Thymus (tissue), 11 donors: ENCODE measurements around the gene VSIG10. TPM values are rescaled to one million over a fixed set of nuclear protein-coding genes. Genes with fewer than 3 reads are reported as not detected.
"Not testable (repeated sequence)": the region's sequence is repeated elsewhere in the genome, so short reads cannot be mapped to it uniquely, and the experiment has no call there.

ENCODE experiments used
- DNase-seq, 9 donors: peaks; one replicate each; pipeline ENCODE4 v3.0.0-alpha.2; 2013; ENCODE audit warnings: low spot score in 9 of 9, low read depth in 6 of 9, missing footprints in 1 of 9
- H3K27ac ChIP-seq, 2 donors: one replicate each; pipeline ENCODE4 v1.5.1; 2013; ENCODE audit warnings: control low read depth in 1 of 2, low read depth in 1 of 2, low read length in 1 of 2, mild to moderate bottlenecking in 1 of 2, moderate library complexity in 1 of 2
- H3K27me3 ChIP-seq, 2 donors: one replicate each; pipeline ENCODE4 v1.5.1; 2013; ENCODE audit warnings: low read length in 1 of 2; ENCODE audit not compliant: control insufficient read depth in 2 of 2, insufficient read depth in 1 of 2
- H3K36me3 ChIP-seq, 2 donors: one replicate each; pipeline ENCODE4 v1.5.1; 2013; ENCODE audit warnings: low read length in 1 of 2, mild to moderate bottlenecking in 1 of 2, moderate library complexity in 1 of 2; ENCODE audit not compliant: control insufficient read depth in 2 of 2, insufficient read depth in 2 of 2
- H3K4me1 ChIP-seq, 2 donors: one replicate each; pipeline ENCODE4 v1.5.1; 2013; ENCODE audit warnings: low read length in 2 of 2; ENCODE audit not compliant: control insufficient read depth in 2 of 2, insufficient read depth in 2 of 2
- H3K4me3 ChIP-seq, 2 donors: one replicate each; pipeline ENCODE4 v1.5.1; 2013; ENCODE audit warnings: low read length in 2 of 2, control low read depth in 1 of 2, mild to moderate bottlenecking in 1 of 2
- H3K9me3 ChIP-seq, 2 donors: one replicate each; pipeline ENCODE4 v1.5.1; 2013; ENCODE audit warnings: low read length in 1 of 2, mild to moderate bottlenecking in 1 of 2; ENCODE audit not compliant: control insufficient read depth in 2 of 2, insufficient read depth in 1 of 2
- WGBS: extraction: QIAGEN DNeasy Blood & Tissue Kit; methylation state at CpG from one replicate; pipeline ENCODE4 v1.1.7; 2013; 5-methylcytosine and 5-hydroxymethylcytosine counted together
- polyA plus RNA-seq: library from polyadenylated mRNA; stranded (reverse); fragments of 200-250 nt; gene quantifications from one replicate; pipeline ENCODE4 v1.2.3, GENCODE V29; 2013
- total RNA-seq: library from RNA; stranded (reverse); fragments of 120-200 nt; gene quantifications from one replicate; pipeline ENCODE4 v1.2.4, GENCODE V29; 2013
- donor health status: healthy.

The VSIG10 gene
- total and polyA plus RNA-seq, 2 donors = 4.5 to 7.8 TPM

DNA sequence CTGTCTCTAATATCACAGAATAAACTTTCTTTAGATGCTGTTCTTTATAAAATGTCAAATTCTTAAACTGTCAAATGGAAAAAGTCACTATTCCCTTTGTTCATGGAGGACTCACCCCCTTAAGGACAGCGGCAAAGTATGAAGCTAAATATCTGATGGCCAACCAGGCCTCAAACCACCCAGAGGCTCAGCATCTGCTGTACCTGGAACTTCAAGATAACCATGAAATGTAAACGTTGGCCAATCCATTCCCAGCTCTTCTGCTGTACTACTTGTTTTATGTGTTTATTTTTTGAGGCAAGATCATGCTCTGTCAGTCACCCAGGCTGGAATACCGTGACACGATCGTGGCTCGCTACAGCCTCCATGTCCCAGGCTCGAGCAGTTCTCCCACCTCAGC lies 71.6 kb downstream of the VSIG10 start:
- no peaks in the 10 kb centered on the region for H3K4me1 ChIP-seq

DNA sequence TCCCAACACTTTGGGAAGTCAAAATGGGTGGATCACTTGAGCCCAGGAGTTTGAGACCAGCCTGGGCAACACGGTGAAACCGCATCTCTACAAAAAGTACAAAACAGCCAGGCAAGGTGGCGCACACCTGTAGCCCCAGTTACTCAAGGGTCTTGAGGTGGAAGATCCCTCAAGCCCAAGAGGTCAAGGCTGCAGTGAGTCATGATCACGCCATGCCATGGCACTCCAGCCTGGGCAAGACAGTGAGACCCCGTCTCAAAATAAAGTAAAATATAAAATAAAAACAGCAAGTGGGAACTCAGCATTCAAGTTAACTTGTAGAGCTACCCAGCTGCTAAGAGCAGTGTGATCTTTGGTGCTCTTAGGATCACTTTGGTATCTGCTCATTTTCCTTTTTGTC lies 74.6 kb downstream of the VSIG10 start:
- WGBS = 98% methylated on average over 5 of the region's 5 CpGs
- H3K4me1 ChIP-seq = no peaks in the 10 kb centered on the region
- no peak for DNase-seq
- no peak overlapping the region for H3K27ac ChIP-seq
- peaks cover 64 to 76% of the 10 kb centered on the region in 2 donors for H3K36me3 ChIP-seq
- no peak overlapping the region for H3K4me3 ChIP-seq
- no peaks in the 10 kb centered on the region for H3K9me3 ChIP-seq
- H3K27me3 ChIP-seq = no peaks in the 10 kb centered on the region

More for the DNA sequence above, 71.6 kb downstream of the VSIG10 start:
- Histone ChIP-seq H3K4me3 (no peak overlapping the region), H3K36me3 (peaks cover 57 to 79% of the 10 kb centered on the region in 2 donors), H3K27me3 (no peaks in the 10 kb centered on the region), H3K9me3 (no peaks in the 10 kb centered on the region), H3K27ac (no peak overlapping the region)
- WGBS = 95% methylated on average over 7 of the region's 7 CpGs
- DNase-seq = no peak

DNA sequence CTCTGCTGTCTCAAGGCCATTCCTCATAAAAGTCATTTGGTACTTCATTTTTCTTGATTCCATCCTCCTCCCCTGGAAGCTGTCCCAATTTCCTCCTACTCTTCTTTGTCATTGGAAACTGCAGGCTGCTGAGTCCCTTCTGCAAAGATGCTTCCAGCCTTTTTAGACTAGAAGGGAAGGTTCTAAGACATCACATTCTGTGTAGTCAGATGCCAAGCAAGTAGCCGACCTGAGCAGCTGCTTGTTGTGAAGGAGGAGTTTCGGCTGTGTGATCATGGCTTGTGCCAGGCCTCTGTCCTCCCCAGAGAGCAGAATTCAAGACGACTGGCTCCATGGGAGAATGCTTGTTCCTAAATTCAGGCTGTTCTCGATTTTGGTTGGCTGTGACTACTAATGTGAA lies 78.6 kb downstream of the VSIG10 start:
- no peak overlapping the region for H3K4me3 ChIP-seq
- H3K4me1 ChIP-seq = no peaks in the 10 kb centered on the region
- peaks cover 67% of the 10 kb centered on the region in 2 donors for H3K36me3 ChIP-seq
- no peak overlapping the region for H3K27ac ChIP-seq
- 95% methylated on average over 4 of the region's 4 CpGs for WGBS
- no peak for DNase-seq
- H3K9me3 ChIP-seq = no peaks in the 10 kb centered on the region
- H3K27me3 ChIP-seq = no peaks in the 10 kb centered on the region

DNA sequence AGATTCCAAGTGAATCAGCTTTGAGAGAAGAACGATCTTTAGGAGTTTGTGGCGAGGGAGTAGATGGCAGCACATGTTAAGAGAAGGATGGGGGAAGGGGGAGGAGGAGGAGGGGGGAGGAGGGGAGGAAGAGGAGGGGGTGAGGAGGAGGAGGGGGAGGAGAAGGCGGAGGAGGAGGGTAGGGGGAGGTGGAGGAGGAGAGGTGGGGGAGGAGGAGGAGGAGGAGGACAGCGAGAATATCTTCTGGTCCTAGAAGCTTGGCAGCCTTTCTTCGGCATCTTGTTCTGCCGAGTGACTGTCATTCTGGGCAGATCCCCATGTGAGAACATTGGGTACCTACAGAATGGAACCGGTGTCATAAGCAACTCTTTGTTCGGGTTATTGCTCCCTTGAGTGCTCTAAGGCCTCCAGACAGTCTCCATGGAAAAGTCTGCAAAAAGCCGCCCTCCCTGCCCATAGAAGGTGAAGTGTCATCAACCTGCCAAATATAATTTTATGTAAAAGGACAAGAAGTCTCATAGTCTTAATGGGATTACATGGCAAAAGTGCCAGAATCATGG lies 80.4 kb downstream of the VSIG10 start:
- DNase-seq = no peak
- H3K4me3 ChIP-seq = no peak overlapping the region
- no peaks in the 10 kb centered on the region for H3K9me3 ChIP-seq
- H3K4me1 ChIP-seq = no peaks in the 10 kb centered on the region
- no peak overlapping the region for H3K27ac ChIP-seq
- 98% methylated on average over 9 of the region's 9 CpGs for WGBS
- peaks cover 59 to 72% of the 10 kb centered on the region in 2 donors for H3K36me3 ChIP-seq
- no peaks in the 10 kb centered on the region for H3K27me3 ChIP-seq

DNA sequence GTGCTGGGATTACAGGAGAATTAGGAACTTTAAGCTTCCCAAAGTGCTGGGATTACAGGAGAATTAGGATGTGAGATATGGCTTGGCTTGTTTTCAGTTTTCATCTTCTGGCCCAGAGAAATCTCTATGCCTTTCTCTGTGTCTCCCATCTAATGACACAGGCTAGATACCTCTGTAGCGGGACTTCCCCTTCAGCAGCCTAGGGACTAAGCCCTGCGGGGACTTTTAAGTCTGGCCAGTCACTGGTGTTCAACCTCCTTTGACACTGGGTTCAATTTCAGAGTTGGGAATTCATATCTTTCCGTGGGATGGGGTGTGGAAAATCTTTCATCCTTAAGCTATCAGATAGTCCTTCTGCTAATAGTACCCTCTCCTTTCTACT lies 81.1 kb downstream of the VSIG10 start:
- Histone ChIP-seq H3K9me3 (no peaks in the 10 kb centered on the region), H3K36me3 (peaks cover 55 to 69% of the 10 kb centered on the region in 2 donors), H3K27ac (no peak overlapping the region), H3K4me3 (no peak overlapping the region), H3K4me1 (no peaks in the 10 kb centered on the region), H3K27me3 (no peaks in the 10 kb centered on the region)
- no peak for DNase-seq
- 97% methylated on average over 3 of the region's 3 CpGs for WGBS

DNA sequence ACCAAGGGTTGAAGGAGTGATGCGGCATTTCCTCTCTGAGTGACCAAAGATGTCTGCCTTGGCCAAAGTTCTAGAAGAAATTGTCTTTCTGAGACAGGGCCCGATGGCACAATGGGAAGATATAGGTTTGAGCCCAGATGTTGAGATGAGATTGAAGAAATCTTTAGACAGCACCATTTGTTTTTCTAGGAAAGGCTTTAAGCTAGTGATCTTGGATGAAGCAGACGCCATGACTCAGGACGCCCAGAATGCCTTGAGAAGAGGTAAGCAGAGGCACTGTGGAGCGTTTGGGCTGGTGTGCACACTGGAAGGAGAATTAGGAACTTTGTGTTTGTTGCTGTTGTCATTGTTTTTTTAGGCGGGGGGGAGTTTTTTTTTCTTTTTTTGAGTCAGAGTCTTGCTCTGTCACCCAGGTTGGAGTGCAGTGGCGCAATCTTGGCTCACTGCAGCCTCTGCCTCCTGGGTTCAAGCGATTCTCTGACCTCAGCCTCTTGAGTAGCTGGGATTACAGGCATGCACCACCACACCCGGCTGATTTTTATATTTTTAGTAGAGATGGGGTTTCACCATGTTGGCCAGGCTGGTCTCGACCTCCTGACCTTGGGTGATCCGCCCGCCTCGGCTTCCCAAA lies 81.6 kb downstream of the VSIG10 start:
- not testable (repeated sequence) for H3K4me3 ChIP-seq, DNase-seq, H3K27ac ChIP-seq, H3K27me3 ChIP-seq, H3K9me3 ChIP-seq, H3K4me1 ChIP-seq
- peaks cover 53 to 66% of the 10 kb centered on the region in 2 donors for H3K36me3 ChIP-seq
- 98% methylated on average over 13 of the region's 13 CpGs for WGBS

DNA sequence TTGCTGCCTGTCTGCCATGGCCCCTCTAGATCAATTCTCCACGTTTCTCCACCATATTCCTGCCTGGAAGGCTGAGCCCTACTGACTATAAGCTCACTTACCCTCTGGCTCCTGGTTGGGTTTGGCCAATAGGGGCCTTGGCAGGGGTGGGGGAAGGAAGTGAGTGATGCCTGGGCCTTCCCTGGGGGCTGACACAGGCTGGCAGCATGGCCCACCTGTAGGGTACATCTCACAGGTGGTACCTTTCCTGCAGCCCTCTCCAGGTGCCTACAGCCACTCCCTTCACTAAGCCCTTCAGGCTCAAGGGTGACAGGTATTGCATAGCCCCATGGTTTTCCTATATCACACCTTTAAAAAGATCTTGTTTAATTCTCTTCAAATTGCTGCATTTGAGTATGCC lies 83.8 kb downstream of the VSIG10 start:
- no peaks in the 10 kb centered on the region for H3K9me3 ChIP-seq
- 91% methylated on average over 1 of the region's 1 CpG for WGBS

DNA sequence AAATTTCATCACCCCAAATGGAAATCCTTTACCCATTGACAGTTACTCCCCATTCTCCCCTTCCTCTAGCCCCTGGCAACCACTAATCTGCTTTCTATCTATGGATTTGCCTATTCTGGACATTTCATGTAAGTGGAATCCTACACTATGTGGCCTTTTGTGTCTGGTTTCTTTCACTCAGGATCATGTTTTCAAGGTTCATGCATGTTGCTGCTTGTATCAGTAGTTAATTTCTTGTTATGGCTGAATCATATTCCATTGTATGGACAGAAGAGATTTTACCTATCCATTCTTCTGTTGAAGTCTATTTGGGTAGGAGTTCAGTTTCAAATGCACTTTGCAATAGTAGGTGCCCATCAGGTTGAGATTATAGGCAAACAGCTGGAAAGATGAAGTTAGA lies 85.9 kb downstream of the VSIG10 start:
- H3K36me3 ChIP-seq = peaks cover 21 to 39% of the 10 kb centered on the region in 2 donors
- peaks cover 7 to 8% of the 10 kb centered on the region in 2 donors for H3K4me1 ChIP-seq
- DNase-seq = no peak
- no peak overlapping the region for H3K27ac ChIP-seq
- H3K9me3 ChIP-seq = no peaks in the 10 kb centered on the region
- peaks cover 0 to 4% of the 10 kb centered on the region in 2 donors for H3K27me3 ChIP-seq
- H3K4me3 ChIP-seq = no peak overlapping the region

More for the DNA sequence above, 83.8 kb downstream of the VSIG10 start:
- H3K27ac ChIP-seq = no peak overlapping the region
- peaks cover 0 to 4% of the 10 kb centered on the region in 2 donors for H3K27me3 ChIP-seq
- DNase-seq = no peak
- no peak overlapping the region for H3K4me3 ChIP-seq
- H3K4me1 ChIP-seq = peaks cover 7 to 8% of the 10 kb centered on the region in 2 donors
- peaks cover 32 to 44% of the 10 kb centered on the region in 2 donors for H3K36me3 ChIP-seq

DNA sequence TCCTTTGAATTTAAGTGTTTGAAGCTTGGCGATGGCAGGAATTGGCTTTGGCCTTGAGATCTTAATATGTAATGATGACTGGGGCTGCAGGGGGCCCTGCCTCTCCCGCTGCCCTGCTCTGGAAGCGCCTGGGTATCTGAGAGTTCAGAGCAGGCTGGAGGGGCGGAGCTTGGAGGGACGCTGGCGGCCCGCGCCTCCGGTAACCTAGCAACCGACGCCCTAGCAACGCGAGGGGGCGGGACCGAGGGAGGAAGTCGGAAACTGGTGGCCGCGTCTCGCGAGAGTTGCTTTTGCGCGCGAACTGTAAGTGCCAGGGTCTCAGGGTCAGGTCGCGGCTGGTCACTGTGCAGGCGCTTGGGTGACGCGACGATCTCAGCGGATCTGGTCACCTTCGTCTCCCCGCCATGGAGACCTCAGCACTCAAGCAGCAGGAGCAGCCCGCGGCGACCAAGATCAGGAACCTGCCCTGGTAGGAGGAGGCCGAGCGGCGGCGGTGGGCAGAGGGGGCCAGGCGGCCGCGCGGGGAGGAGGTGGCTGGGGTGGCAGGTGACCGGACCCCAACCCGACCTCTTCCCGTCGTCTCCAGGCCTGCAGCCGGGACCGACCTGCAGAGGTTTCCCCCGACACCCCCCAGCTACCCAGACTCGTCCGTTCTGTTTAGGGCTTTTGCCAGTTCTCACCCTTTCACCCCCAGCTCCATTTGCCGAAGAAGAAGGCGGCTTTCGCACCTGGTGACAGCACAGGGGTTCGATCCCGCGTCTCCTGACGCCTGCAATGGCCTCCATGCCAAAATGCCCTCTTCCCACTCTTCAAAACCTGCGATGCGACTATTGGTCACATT lies 87.2 kb downstream of the VSIG10 start, which contains the start of gene RFC5:
Gene RFC5 (plus strand): TSS at position 280 of the 841 bp plus-strand sequence. CDS start 125 bp downstream, at position 405.
- Histone ChIP-seq H3K4me3 (peak within 1 kb of the TSS; percentile 88 to 94), H3K9me3 (no peaks in the 10 kb centered on the region), H3K4me1 (peaks cover 7 to 8% of the 10 kb centered on the region in 2 donors), H3K36me3 (peaks cover 14 to 27% of the 10 kb centered on the region in 2 donors), H3K27me3 (peaks cover 0 to 4% of the 10 kb centered on the region in 2 donors), H3K27ac (peak within 1 kb of the TSS in 1 of 2 donors; percentile 54)
- DNase-seq = peak; percentile 88 to 99 (median 96)
- under 1% methylated on average over 61 of the region's 61 CpGs for WGBS
